GM21529 (cell line): ENCODE results near the gene ACTR8.
"Not testable (repeated sequence)": the region's sequence is repeated elsewhere in the genome, so short reads cannot be mapped to it uniquely, and the experiment has no call there.

ENCODE experiments used
- ATAC-seq: cut with Tn5 transposase; IDR thresholded peaks from one replicate; pipeline ENCODE4 v1.9.1; 2021; ENCODE audit not compliant: unreplicated experiment

The ACTR8 gene, protein sequence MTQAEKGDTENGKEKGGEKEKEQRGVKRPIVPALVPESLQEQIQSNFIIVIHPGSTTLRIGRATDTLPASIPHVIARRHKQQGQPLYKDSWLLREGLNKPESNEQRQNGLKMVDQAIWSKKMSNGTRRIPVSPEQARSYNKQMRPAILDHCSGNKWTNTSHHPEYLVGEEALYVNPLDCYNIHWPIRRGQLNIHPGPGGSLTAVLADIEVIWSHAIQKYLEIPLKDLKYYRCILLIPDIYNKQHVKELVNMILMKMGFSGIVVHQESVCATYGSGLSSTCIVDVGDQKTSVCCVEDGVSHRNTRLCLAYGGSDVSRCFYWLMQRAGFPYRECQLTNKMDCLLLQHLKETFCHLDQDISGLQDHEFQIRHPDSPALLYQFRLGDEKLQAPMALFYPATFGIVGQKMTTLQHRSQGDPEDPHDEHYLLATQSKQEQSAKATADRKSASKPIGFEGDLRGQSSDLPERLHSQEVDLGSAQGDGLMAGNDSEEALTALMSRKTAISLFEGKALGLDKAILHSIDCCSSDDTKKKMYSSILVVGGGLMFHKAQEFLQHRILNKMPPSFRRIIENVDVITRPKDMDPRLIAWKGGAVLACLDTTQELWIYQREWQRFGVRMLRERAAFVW

DNA sequence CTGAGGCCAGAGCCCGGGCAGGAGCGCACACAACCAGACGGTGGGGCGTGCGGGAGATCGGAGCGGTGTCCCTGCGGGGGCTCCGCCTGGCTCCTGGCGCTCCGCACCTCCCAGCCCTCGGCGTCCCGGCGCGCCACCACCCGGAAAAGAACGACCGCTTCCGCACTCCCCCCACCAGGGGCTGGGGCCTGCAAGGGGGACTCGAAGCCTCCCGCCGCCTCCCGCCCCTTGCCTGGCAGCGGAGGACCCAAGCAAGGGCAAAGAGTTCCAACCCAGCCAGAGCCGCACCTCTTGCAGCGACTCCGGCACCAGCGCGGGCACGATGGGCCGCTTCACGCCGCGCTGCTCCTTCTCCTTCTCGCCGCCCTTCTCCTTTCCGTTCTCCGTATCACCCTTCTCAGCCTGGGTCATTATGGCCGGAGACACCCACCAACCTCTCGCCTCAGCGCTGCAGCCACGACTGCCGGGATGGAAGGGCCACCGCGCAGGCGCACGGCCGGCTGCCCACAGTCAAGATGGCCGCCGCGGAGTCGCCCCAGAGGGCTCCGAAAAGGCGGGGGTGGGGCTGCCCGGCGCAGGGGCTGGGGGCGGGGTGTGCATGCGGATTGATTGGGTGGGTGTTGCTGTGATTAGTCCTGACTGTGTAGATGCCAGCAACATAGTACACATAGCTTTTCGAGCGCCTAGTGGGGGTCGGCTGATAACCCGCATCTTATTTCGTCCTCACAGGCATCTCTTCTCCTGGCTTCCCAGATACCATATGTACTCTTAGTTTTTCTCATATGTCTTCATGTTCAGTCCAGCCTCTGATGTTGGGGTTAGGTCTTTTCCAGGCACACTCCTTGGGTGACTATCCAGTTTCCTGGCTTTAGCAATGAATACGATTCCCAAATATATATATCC, at the start of gene ACTR8:
TSS of gene ACTR8 (minus strand) at position 462 of the 903 bp plus-strand sequence. CDS start at position 411, 51 bp downstream.
- peak; percentile 82 for ATAC-seq

DNA sequence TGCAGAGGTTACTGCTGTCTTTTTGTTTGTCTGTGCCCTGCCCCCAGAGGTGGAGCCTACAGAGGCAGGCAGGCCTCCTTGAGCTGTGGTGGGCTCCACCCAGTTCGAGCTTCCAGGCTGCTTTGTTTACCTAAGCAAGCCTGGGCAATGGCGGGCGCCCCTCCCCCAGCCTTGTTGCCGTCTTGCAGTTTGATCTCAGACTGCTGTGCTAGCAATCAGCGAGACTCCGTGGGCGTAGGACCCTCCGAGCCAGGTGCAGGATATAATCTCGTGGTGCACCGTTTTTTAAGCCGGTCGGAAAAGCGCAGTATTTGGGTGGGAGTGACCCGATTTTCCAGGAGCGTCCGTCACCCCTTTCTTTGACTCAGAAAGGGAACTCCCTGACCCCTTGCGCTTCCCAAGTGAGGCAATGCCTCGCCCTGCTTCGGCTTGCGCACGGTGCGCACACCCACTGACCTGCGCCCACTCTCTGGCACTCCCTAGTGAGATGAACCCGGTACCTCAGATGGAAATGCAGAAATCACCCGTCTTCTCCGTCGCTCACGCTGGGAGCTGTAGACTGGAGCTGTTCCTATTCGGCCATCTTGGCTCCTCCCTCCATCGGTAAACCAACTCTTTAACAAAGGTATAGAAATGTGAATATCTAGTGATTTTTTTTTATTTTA, 45.4 kb upstream of the ACTR8 start:
- ATAC-seq, result not testable (repeated sequence)

DNA sequence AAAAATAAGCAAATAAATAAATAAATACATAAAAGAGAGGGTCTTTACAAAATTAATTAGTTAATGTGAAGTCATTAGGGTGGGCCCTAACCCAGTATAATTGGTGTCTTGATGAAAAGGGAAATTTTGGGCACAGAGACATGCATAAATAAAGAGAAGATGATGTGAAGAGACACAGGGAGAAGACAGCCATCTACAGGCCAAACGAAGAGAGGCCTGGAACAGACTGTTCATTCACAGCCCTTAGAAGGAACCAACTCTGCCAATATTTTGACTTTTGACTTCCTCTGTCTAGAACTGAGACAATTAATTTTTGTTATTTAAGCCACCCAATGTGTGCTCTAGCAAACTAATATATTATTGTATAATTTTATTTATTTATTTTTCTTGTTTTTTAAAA, 39.3 kb upstream of the ACTR8 start:
- no peak for ATAC-seq

DNA sequence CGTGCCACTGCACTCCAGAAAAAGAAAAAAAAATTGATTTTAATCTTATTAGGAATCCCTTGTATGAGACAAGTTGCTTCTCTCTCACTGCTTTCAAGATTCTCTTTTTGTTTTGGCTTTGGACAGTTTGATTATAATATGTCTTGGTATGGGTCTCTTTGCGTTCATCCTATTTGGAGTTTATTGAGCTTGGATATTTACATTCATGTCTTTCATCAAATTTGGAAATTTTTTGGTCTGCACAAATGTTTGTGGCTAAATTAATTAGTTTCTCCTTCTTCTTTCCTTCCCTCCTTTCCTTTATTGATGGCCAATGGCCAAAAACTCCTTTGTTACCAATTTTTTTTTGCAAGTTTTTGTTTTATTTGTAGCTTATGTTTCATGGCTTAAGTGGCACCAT, 37.8 kb upstream of the ACTR8 start:
- ATAC-seq, result no peak

DNA sequence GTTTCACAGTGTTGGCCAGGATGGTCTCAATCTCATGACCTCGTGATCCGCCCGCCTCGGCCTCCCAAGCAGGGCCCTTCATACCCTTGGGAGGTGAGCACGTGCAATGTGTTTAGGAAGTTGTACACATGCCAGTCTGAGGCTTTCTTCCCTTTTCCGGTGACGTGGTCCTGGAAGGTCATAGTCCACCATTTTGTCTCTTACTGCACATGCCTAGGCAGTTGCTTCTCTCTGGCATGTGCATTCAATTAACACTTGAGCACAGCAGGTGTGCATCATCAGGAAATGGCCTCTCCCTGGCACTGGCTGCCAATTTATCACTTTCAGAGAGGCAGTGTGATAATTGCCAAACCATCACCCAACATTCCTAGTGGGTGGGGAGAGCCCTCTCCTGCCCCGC, 31.4 kb upstream of the ACTR8 start:
- ATAC-seq, result no peak

DNA sequence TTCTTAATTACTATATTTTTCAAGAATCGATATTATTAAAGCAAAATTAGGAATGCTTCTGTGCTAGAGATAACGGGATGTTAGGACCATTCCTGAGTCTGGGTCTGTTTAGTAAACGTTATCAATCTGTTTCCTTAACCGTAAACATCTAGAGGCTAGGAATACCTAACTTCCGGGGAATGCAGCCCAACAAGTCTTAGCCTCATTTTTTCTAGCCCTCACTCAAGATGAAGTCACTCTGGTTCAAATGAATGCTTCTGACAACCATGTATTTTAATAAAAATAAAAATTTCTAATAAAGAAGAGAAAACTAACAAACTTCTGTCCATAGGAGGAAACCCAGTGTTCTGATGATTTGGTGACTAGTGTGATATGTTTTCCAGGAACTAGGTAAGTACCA, 20.8 kb upstream of the ACTR8 start:
- no peak for ATAC-seq

DNA sequence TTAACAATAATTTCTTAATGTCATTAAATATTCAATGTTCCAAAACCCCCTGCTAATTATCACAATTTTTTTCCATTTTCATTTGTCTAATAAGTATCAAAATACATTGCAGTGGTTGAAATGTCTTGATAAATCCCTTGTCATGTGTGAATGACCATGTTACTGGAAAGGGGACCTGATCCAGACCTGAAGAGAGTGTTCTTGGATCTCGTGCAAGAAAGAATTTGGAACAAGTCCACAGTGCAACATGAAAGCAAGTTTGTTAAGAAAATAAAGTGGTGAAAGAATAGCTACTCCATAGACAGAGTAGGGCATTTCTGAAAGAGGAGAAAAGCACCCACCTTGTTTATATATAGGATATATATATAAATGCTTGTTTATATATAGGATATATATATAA, 20.1 kb upstream of the ACTR8 start:
- no peak for ATAC-seq

DNA sequence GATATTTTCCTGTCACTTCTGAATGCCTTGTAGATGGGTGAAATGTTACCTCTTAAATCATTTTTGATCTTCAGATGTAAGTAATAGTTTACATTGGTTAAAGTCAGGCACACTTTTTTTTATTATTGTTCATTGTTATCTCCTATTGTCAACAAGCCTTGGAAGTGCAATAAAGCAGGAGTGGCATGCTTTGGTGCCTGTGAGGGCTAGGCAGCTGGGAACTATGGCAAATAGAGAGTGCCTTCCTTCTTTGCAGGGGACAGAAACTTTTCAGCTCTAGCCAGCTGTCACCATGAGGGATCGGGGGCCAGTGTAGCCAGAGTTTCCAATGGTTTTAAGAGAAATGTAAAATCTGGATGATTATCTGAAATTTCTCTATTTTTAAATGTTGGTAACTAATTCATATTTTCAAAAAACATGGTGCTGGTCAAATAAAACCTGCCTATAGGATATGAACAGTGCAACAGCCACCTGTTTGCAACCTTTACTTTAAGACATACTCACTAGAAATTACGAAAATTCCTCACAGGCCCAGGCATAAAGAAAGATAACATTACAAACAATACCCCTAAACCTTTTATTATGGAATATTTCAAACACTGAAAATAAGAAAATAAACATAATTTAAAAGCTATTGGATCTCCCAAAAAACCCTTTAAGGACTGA, 18.8 kb upstream of the ACTR8 start:
- no peak for ATAC-seq

DNA sequence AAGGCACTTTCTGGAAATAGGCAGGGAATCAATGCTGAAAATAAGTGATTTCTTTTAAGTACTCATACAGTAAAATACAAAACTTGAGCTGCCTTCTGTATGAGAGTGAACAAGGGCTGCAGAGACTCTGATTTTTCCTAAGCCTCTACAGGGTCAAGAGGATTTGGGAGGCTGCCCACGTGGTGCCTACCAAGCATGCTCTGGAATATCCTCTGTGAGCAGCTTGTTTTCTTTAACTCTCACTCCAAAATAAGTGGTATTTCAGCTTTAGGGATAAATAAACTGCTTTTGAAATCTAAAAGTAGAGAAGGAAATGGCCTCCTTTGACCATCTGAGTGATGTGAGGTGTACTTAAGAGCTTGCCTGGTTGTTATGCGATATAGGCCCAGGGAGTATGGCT, 17.8 kb upstream of the ACTR8 start:
- ATAC-seq, result no peak

DNA sequence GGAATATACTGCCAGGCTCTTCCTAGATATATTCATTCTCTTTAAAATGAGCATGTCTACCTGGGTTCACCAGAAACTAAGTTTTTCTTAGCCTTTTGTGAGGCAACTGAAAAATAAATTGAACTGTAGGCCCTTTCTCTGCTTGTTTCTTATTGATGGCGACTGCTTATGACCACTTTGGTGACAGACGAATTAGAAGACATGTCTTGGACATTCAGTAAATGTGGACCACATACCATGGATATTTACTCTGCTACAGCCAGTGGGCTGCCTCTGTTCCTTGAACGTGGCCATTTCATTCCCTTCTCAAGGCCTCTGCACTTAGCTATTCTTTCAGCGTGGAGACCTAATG, 10.3 kb upstream of the ACTR8 start:
- ATAC-seq, result no peak

DNA sequence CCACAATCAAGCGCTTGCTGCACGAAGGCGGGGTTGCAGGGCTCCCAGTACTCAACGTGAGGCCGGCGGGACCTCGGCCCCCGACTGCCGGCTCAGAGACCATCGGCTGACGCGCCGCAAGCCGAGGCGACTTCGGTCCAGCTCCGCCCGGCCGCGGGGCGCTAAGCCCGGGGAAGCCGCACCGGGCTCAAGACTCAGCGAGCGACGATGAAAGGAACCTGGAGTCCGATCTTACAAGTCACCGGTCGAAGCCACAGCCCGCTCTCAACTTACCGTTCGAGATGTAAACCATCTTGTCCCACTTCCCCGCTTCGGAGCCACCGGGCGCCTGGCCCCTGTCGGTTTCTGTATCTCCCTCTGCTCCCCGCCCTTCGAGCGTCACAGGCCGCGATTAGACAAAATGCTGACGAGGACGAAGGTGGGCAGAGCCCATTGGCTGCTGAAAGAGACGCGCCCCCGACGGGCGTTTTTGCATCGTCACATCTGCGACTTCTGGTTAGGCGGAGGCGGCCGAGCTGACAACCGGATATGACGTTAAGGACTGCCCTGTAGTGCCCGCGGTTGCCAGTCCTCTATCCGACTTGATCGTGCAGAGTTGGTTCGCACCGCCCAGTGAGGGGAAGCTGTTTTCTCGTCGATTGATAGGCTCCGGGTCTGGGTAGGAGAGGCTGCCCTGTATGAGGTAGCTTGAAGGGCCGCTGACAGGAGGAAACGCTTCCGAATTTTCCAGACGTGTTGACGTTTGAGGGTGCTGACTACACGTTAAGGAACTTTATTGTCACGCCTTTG, 9.7 kb upstream of the ACTR8 start, which contains the start of gene SELENOK:
TSS of gene SELENOK (minus strand) at position 363 of the 789 bp plus-strand sequence.
- ATAC-seq, result peak; percentile 95

DNA sequence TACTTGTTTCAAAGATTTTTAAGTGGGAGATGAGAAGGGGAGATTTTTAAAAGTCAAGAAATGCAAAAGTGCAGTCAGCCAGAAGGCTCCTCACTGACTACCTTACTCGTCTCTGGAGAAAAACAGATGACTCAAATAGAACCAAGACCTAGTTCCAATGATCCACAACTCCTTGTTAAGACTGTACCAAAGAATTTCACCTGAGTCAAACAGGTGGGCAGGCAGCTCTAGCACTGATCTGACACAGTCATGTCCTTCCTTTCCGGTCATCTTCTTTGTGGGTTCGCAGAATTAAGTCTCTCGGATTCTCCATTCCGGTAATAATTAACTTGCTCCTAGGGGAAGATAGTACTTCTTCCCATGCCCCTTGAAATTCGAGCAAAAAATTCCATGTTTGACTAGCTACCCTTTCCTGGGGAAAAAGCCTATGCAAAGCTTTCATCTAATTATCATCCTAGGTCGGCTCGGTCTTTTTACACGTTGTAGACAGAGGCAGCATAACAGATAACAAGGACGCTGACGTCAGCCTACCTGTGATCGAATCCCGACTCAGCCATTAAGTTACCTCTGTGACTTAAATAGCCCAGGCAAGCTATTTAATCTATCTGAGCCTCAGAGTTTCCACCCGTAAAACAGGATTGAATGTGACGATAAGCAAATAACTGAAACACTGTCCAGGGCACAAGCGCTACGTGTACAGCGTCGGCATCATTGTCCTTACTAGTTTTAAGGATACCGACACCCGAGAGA, 8.9 kb upstream of the ACTR8 start:
- no peak for ATAC-seq

DNA sequence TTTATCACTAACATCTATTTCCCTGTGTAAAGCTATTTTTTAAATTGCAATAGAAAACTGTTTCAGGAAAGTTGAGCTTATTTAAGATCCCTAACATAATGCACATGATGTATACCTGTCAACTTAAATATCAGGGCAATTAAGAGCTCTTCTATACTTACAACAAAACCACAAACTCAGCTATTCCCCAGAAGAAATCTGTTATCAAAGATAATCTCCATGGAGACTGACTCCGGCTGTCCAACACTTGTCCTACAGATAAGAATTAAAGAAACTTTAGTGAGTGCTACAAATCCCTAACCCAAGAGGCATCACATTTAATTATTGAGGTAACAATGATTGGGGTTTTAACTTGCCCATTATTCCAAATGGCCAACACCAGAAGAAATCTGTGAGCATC, 6.3 kb upstream of the ACTR8 start:
- no peak for ATAC-seq

DNA sequence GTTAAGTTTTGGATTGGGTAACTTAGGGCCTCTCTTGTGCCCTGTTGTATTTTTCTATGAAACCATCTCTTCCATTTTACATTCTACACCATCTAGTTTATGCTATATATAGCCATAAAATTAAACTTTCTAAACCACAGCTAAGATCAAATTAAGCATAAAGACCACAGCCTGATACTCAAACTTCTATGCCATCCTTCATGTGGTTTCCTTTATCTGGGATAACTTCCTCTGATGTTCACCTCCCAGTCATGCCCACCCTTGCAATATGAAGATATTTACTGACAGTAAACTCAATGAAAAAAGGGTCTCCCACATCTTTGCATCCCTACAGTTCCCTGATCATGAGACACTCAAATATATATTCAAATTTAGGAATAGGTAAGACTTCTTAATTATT, 5.5 kb upstream of the ACTR8 start:
- ATAC-seq, result no peak

DNA sequence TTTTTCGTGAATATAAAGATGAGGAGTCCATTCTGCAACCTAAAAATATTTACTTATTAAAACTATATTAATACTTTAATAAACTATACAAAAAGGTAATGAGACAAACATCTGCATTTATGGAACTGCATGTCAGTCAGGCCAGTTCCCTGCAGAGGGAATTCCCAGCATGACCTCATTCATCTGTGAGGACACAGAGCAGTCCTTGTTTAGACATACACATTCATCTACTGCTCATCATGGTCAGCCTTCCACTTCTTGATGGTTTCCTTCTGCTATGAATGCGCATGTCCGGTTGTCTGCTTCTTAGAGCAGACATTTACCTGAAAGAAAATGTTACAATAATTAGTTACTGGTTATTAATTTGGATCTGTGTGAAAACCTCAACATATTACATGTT, 3.3 kb upstream of the ACTR8 start:
- no peak for ATAC-seq

DNA sequence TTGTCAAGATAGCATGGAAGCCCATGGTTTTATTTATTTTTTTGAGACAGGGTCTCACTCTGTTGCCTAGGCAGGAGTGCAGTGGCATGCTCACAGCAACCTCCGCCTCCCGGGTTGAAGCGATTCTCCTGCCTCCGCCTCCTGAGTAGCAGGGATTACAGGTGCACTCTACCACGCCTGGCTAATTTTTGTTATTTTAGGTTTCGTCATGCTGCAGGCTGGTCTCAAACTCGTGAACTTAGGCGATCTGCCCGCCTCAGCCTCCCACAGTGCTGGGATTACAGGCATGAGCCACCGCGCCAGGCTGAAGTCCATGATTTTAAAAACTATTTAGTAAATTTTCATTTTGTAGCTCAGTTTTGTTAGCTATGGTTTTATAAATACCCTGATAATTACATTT, 2.7 kb upstream of the ACTR8 start:
- ATAC-seq, result no peak

DNA sequence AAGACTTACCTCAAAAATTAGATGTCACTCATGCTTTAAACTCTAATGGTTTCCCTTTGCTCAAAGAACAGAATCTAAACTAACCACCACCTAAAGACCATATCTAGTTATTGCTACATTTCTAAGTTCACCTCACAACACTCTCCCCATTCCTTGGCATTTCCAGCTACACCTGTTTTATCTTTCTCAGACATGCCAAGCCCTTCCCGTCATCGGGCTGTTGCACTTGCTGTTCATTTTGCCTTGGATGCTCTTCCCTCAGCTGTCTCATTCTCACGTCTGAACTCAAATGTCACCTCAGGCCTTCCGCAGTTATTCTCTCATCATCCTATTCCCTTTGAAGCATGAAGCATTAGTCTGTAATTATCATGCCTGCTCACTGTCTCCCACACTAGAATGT, 1.1 kb upstream of the ACTR8 start:
- no peak for ATAC-seq

DNA sequence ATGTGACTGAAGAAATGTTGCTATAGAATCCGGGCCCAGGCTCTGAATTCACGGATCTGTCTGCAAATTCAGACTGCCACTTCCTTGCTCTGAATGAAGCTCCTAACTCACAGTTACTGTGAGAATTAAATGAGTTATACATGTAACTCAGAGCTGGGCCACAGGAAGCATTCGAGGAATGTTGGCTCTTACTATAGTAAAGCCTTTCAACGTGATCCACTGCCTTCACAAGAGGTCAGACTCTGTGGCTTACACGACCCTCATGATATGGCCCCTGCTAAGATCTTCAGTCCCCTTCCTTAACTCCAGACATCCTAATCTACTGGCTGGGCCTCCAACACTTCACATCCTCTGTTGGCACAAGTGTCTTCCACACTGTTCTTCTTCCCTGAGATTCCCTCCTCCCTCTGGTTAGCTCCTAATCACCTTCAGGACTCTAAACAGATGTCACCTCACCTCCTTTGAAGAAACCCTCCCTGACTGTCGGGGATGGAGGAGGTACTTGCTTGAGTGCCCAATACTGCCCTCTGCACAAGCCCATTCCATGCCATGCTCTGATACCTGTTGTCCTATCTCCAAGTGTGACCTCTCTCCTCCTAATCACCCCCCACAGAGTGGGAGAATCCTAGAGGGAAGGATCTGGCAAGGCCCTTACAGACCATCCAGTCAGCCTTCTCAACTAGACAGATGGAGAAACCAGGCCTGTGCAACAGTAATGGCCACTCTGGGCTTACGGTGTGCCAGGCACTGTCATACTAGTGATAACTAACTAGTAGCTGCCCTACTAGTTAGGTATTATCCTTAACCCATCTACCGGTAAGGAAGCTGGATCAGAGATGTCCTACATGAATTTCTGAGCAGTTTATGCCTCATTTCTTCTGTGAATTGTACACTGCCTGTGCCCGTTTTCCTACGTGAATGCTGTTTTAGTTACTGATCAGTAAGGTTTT, 1.3 kb downstream of the ACTR8 start:
- ATAC-seq, result no peak
